ENCODE results near the gene CRABP1. TPM values are rescaled to one million over a fixed set of nuclear protein-coding genes. Genes with fewer than 3 reads are reported as not detected.

Gene CRABP1
- total and polyA plus RNA-seq, 7 donors: 0.05 TPM; not detected in 6

GRCh38 chr15:78389322-78389721, 49.2 kb downstream of the CRABP1 start:
- no peaks in the 10 kb centered on the region for H3K36me3 ChIP-seq (ENCODE audit: insufficient read depth in 1 of 2, low read depth in 1 of 2)
- TF ChIP-seq CTCF (IDR thresholded peaks at IDR 0.05): no peak
- whole genome bisulfite sequencing, 3 donors: 29 to 42% (median 37%) methylated on average over 7 of the region's 7 CpGs
- no peaks in the 10 kb centered on the region for H3K9me3 ChIP-seq
- H3K27me3 ChIP-seq (ENCODE audit: insufficient read depth in 3 of 3, low read length in 2 of 3): peaks cover 0 to 20% (median 3%) of the 10 kb centered on the region in 3 donors
- no peak overlapping the region for H3K27ac ChIP-seq
- intact Hi-C loops (cut with DNase I): no loop called here
- no peak overlapping the region for H3K4me3 ChIP-seq
- no peaks in the 10 kb centered on the region for H3K4me1 ChIP-seq
- ATAC-seq (no peak), DNase-seq (no peak)

DNA sequence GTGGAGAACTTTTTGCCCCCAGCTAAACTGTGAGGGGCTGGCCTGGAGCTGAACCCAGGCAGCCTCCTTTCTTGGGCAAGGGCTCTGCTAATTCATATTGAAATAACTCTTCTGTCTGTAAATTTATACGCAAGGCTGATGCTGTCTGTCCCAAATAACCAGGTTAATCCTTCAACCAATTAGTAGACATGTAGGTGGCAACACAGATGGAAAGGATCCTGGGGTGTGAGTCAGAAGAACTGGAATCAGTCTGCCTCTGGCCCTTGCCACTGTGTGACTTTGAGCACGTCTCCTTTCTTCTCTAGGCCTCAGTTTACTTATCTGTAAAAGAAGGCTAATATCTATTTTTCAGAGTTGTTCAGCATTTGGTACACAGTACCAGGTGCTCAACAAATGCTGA, 49.6 kb downstream of the CRABP1 start:
- Histone ChIP-seq H3K9me3 (no peaks in the 10 kb centered on the region), H3K4me1 (no peaks in the 10 kb centered on the region), H3K4me3 (no peak overlapping the region), H3K36me3 (ENCODE audit: insufficient read depth in 1 of 2, low read depth in 1 of 2) (no peaks in the 10 kb centered on the region), H3K27me3 (ENCODE audit: insufficient read depth in 3 of 3, low read length in 2 of 3) (peaks cover 0 to 18% (median 3%) of the 10 kb centered on the region in 3 donors), H3K27ac (no peak overlapping the region)
- TF ChIP-seq CTCF (IDR thresholded peaks at IDR 0.05): no peak
- 93 to 95% (median 94%) methylated on average over 2 of the region's 2 CpGs for WGBS, 3 donors
- no peak for DNase-seq
- no peak for ATAC-seq
- intact Hi-C loops (cut with DNase I): no loop called here

DNA sequence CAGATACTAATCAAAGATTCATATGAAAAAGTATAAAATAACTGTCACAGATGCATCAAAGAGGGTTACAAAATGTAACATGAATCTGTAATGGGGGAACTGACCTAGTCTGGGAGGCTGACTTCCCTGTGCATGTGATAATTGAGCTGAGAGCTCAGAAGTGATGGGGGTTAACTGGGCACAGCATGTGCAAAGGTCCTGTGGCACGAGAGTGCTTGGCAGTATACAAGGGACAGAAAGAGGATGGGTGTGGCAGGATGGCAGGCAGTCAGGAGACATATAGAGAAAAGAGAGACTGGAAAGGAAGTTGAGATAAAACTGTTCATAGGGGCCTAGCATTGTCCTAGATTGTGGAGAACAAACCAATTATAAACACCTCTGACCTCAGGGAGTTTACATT, 50.1 kb downstream of the CRABP1 start:
- Histone ChIP-seq H3K27ac (no peak overlapping the region), H3K9me3 (no peaks in the 10 kb centered on the region), H3K4me3 (no peak overlapping the region), H3K27me3 (ENCODE audit: insufficient read depth in 3 of 3, low read length in 2 of 3) (peaks cover 0 to 13% (median 3%) of the 10 kb centered on the region in 3 donors), H3K36me3 (ENCODE audit: insufficient read depth in 1 of 2, low read depth in 1 of 2) (no peaks in the 10 kb centered on the region), H3K4me1 (no peaks in the 10 kb centered on the region)
- ATAC-seq (no peak), DNase-seq (no peak)
- 75 to 92% (median 83%) methylated on average over 1 of the region's 1 CpG for WGBS, 3 donors
- intact Hi-C loops (cut with DNase I): no loop called here
- TF ChIP-seq CTCF (IDR thresholded peaks at IDR 0.05): no peak

DNA sequence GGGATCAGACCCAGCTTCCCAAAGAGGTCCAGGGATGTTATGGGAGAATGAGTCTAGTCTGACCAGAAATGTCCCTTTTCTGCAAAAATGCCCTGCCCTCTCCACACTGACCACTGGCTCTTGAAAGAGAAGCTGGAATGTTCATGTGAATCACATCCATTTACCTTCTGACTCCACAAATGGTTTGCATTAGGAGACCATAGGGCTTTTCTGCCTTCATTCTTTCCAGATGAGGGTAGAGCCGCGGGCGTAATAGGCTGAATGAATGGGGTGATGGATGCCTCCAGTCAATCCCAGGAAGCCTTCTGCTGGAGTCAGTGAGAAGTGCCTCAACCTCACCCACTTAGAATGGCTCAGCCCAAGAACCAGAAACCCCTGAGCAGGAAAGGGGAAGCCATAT, 50.7 kb downstream of the CRABP1 start:
- Histone ChIP-seq H3K27me3 (ENCODE audit: insufficient read depth in 3 of 3, low read length in 2 of 3) (peaks cover 0 to 8% (median 3%) of the 10 kb centered on the region in 3 donors), H3K4me3 (no peak overlapping the region), H3K9me3 (no peaks in the 10 kb centered on the region), H3K27ac (no peak overlapping the region), H3K4me1 (no peaks in the 10 kb centered on the region), H3K36me3 (ENCODE audit: insufficient read depth in 1 of 2, low read depth in 1 of 2) (no peaks in the 10 kb centered on the region)
- intact Hi-C loops (cut with DNase I): no loop called here
- DNase-seq (no peak), ATAC-seq (no peak)
- no peak for TF ChIP-seq CTCF (IDR thresholded peaks at IDR 0.05)
- WGBS, 3 donors: 86 to 91% (median 90%) methylated on average over 3 of the region's 3 CpGs

- TF ChIP-seq CTCF (IDR thresholded peaks at IDR 0.05): no peak
- Histone ChIP-seq H3K9me3 (no peaks in the 10 kb centered on the region), H3K36me3 (ENCODE audit: insufficient read depth in 1 of 2, low read depth in 1 of 2) (no peaks in the 10 kb centered on the region), H3K27ac (no peak overlapping the region), H3K4me3 (no peak overlapping the region), H3K4me1 (no peaks in the 10 kb centered on the region), H3K27me3 (ENCODE audit: insufficient read depth in 3 of 3, low read length in 2 of 3) (peaks cover 0 to 4% (median 3%) of the 10 kb centered on the region in 3 donors)
- 95 to 100% (median 95%) methylated on average over 3 of the region's 3 CpGs for WGBS, 3 donors
- DNase-seq (no peak), ATAC-seq (no peak)
- intact Hi-C loops (cut with DNase I): no loop called here
Observed at GRCh38 chr15:78391781-78392180, 51.6 kb downstream of the CRABP1 start.

All from psoas muscle (tissue), 8 donors.